CD4-positive, CD25-positive, alpha-beta regulatory T cell (primary cell): Measurements from ENCODE around the gene ZNHIT2. TPM values are rescaled to one million over a fixed set of nuclear protein-coding genes. Genes with fewer than 3 reads are reported as not detected.

Source experiments
- ATAC-seq, 2 donors: fragments of 150-1000 bp; cut with Tn5 transposase; one replicate each; pipeline ENCODE4 v1.10.0; 2021; ENCODE audit warnings: low read depth in 2 of 2, moderate number of reproducible peaks in 2 of 2, moderate library complexity in 1 of 2
- DNase-seq, 3 donors: peaks; one replicate each; pipeline versions ENCODE4 v3.0.0 to v3.0.0-alpha.2; 2012 to 2022; ENCODE audit warnings: mixed read lengths in 1 of 3
- H3K27ac ChIP-seq: one replicate; pipeline ENCODE4 v1.7.0; 2013; ENCODE audit warnings: mild to moderate bottlenecking, low read length; ENCODE audit not compliant: insufficient read depth, poor library complexity, severe bottlenecking
- H3K27me3 ChIP-seq: one replicate; pipeline ENCODE4 v1.7.0; 2013; ENCODE audit warnings: low read length; ENCODE audit not compliant: control insufficient read depth, insufficient read depth
- H3K36me3 ChIP-seq: one replicate; pipeline ENCODE4 v1.7.0; 2013; ENCODE audit warnings: mild to moderate bottlenecking, low read length, moderate library complexity; ENCODE audit not compliant: control insufficient read depth, insufficient read depth
- H3K4me1 ChIP-seq: 2 replicates; pipeline ENCODE4 v1.7.0; 2013; ENCODE audit warnings: mild to moderate bottlenecking, low read length; ENCODE audit not compliant: insufficient read depth, control insufficient read depth, poor library complexity, severe bottlenecking
- H3K4me3 ChIP-seq: one replicate; pipeline ENCODE4 v1.7.0; 2013; ENCODE audit warnings: low read depth, mild to moderate bottlenecking, low read length, moderate library complexity
- H3K9me3 ChIP-seq, 2 experiments: 1 replicate in 1 of 2; 2 replicates in 1 of 2; pipeline ENCODE4 v1.7.0; 2013; ENCODE audit warnings: low read length in 2 of 2, mild to moderate bottlenecking in 1 of 2, moderate library complexity in 1 of 2; ENCODE audit not compliant: control insufficient read depth in 2 of 2
- H3K27ac Mint-ChIP-seq, 3 donors: one replicate each; pipeline ENCODE4 v1.8.0; 2020 to 2022; ENCODE audit warnings: mild to moderate bottlenecking in 3 of 3, mixed read lengths in 3 of 3, moderate library complexity in 2 of 3
- H3K27me3 Mint-ChIP-seq: one replicate; pipeline ENCODE4 v1.8.0; 2022; ENCODE audit warnings: mild to moderate bottlenecking, mixed read lengths
- H3K36me3 Mint-ChIP-seq: one replicate; pipeline ENCODE4 v1.8.0; 2020; ENCODE audit warnings: mixed read lengths
- H3K4me1 Mint-ChIP-seq, 4 donors: one replicate each; pipeline ENCODE4 v1.8.0; 2020 to 2022; ENCODE audit warnings: mixed read lengths in 4 of 4, mild to moderate bottlenecking in 1 of 4
- H3K4me3 Mint-ChIP-seq, 4 donors: one replicate each; pipeline ENCODE4 v1.8.0; 2020 to 2022; ENCODE audit warnings: mild to moderate bottlenecking in 4 of 4, mixed read lengths in 4 of 4, moderate library complexity in 3 of 4
- H3K9me3 Mint-ChIP-seq, 7 donors: one replicate each; pipeline ENCODE4 v1.8.0; 2020 to 2022; ENCODE audit warnings: mixed read lengths in 7 of 7, mild to moderate bottlenecking in 3 of 7, moderate library complexity in 2 of 7
- polyA plus RNA-seq, 4 donors: library from polyadenylated mRNA; unstranded; fragments of 300-500 nt; fragmentation: Illumina TruSeq; gene quantifications; one replicate each; pipeline ENCODE4 v1.2.3, GENCODE V29; 2021
- total RNA-seq: library from RNA; stranded (reverse); gene quantifications from one replicate; pipeline ENCODE4 v1.2.3, GENCODE V29; 2022

ZNHIT2 gene
- total and polyA plus RNA-seq, 5 donors from 2014 or later = 6.0 to 29.0 (median 22.4) TPM

GRCh38 chr11:65103476-65103875 lies 14.0 kb downstream of the ZNHIT2 start:
- Histone ChIP-seq H3K36me3 (peaks cover 37% of the 10 kb centered on the region), H3K9me3 (no peaks in the 10 kb centered on the region), H3K4me3 (no peak overlapping the region), H3K4me1 (peaks cover under 1% of the 10 kb centered on the region), H3K27ac (no peak overlapping the region), H3K27me3 (no peaks in the 10 kb centered on the region)
- DNase-seq = no peak
- Mint-ChIP-seq H3K4me3 (no peak overlapping the region), H3K4me1 (peaks cover 9 to 27% (median 24%) of the 10 kb centered on the region in 4 donors), H3K27ac (peak overlapping the region in 2 of 3 donors; percentile 65 to 68), H3K36me3 (peaks cover 25% of the 10 kb centered on the region), H3K27me3 (no peaks in the 10 kb centered on the region), H3K9me3 (no peaks in the 10 kb centered on the region)
- ATAC-seq = no peak

- Histone ChIP-seq H3K9me3 (no peaks in the 10 kb centered on the region), H3K4me3 (no peak overlapping the region), H3K4me1 (peaks cover 7% of the 10 kb centered on the region), H3K36me3 (peaks cover 41% of the 10 kb centered on the region), H3K27me3 (no peaks in the 10 kb centered on the region), H3K27ac (no peak overlapping the region)
- Mint-ChIP-seq H3K9me3 (no peaks in the 10 kb centered on the region), H3K4me1 (peaks cover 9 to 31% (median 26%) of the 10 kb centered on the region in 4 donors), H3K27ac (peak overlapping the region in 1 of 3 donors; percentile 14), H3K36me3 (peaks cover 29% of the 10 kb centered on the region), H3K27me3 (no peaks in the 10 kb centered on the region), H3K4me3 (no peak overlapping the region)
- ATAC-seq (no peak), DNase-seq (no peak)
These were observed 15.1 kb downstream of the ZNHIT2 start for GRCh38 chr11:65102142-65103095.

- Mint-ChIP-seq H3K4me1 (peaks cover 11 to 39% (median 22%) of the 10 kb centered on the region in 4 donors), H3K36me3 (peaks cover 21% of the 10 kb centered on the region), H3K27me3 (no peaks in the 10 kb centered on the region), H3K4me3 (peak overlapping the region in 1 of 4 donors; percentile 15), H3K27ac (no peak overlapping the region), H3K9me3 (peaks cover 0 to under 1% (median 0%) of the 10 kb centered on the region in 7 donors)
- no peak for ATAC-seq
- H3K36me3 ChIP-seq = peaks cover 40% of the 10 kb centered on the region
- H3K27me3 ChIP-seq = no peaks in the 10 kb centered on the region
- no peak overlapping the region for H3K4me3 ChIP-seq
- H3K4me1 ChIP-seq = peaks cover 20% of the 10 kb centered on the region
- no peaks in the 10 kb centered on the region for H3K9me3 ChIP-seq
- no peak overlapping the region for H3K27ac ChIP-seq
- no peak for DNase-seq
These were observed 16.7 kb downstream of the ZNHIT2 start for GRCh38 chr11:65100674-65101350.

- peaks cover 8 to 30% (median 12%) of the 10 kb centered on the region in 4 donors for H3K4me1 Mint-ChIP-seq
- H3K27me3 ChIP-seq = no peaks in the 10 kb centered on the region
- peak overlapping the region; percentile 88 to 96 (median 92) for H3K4me3 Mint-ChIP-seq
- DNase-seq (no peak), ATAC-seq (no peak)
- H3K36me3 ChIP-seq = peaks cover 16% of the 10 kb centered on the region
- H3K9me3 ChIP-seq = no peaks in the 10 kb centered on the region
- H3K4me3 ChIP-seq = peak overlapping the region; percentile 82
- peaks cover 24% of the 10 kb centered on the region for H3K4me1 ChIP-seq
- H3K27ac Mint-ChIP-seq = peak overlapping the region in 2 of 3 donors; percentile 93 to 96
- no peaks in the 10 kb centered on the region for H3K27me3 Mint-ChIP-seq
- peaks cover 11% of the 10 kb centered on the region for H3K36me3 Mint-ChIP-seq
- peaks cover 0 to 2% (median 0%) of the 10 kb centered on the region in 7 donors for H3K9me3 Mint-ChIP-seq
- peak overlapping the region; percentile 88 for H3K27ac ChIP-seq
These were observed 20.6 kb downstream of the ZNHIT2 start for GRCh38 chr11:65096926-65097325.

- Mint-ChIP-seq H3K27ac (peak within 1 kb of the TSS; percentile 93 to 96 (median 94)), H3K9me3 (peaks cover 0 to 2% (median 0%) of the 10 kb centered on the region in 7 donors), H3K36me3 (peaks cover 11% of the 10 kb centered on the region), H3K4me1 (peaks cover 8 to 29% (median 11%) of the 10 kb centered on the region in 4 donors), H3K27me3 (no peaks in the 10 kb centered on the region), H3K4me3 (peak within 1 kb of the TSS; percentile 88 to 96 (median 92))
- ATAC-seq (peak; percentile 85 to 89), DNase-seq (peak; percentile 74 to 94 (median 89))
- peaks cover 24% of the 10 kb centered on the region for H3K4me1 ChIP-seq
- H3K36me3 ChIP-seq = peaks cover 14% of the 10 kb centered on the region
- no peaks in the 10 kb centered on the region for H3K27me3 ChIP-seq
- no peaks in the 10 kb centered on the region for H3K9me3 ChIP-seq
- H3K4me3 ChIP-seq = peak within 1 kb of the TSS; percentile 82
- peak within 1 kb of the TSS; percentile 88 for H3K27ac ChIP-seq
These were observed 21.3 kb downstream of the ZNHIT2 start, which contains the start of gene VPS51 for GRCh38 chr11:65095974-65096806. Gene VPS51 (plus strand): TSS chr11:65096214. CDS start chr11:65096251, 37 bp downstream.

GRCh38 chr11:65095427-65095826 lies 22.1 kb downstream of the ZNHIT2 start:
- H3K4me1 Mint-ChIP-seq = peaks cover 4 to 25% (median 9%) of the 10 kb centered on the region in 4 donors
- peak overlapping the region; percentile 88 for H3K27ac ChIP-seq
- no peaks in the 10 kb centered on the region for H3K27me3 ChIP-seq
- H3K4me1 ChIP-seq = peaks cover 24% of the 10 kb centered on the region
- H3K4me3 ChIP-seq = peak overlapping the region; percentile 56
- peaks cover 8% of the 10 kb centered on the region for H3K36me3 ChIP-seq
- H3K9me3 ChIP-seq = no peaks in the 10 kb centered on the region
- H3K27me3 Mint-ChIP-seq = no peaks in the 10 kb centered on the region
- peaks cover 0 to 2% (median 0%) of the 10 kb centered on the region in 7 donors for H3K9me3 Mint-ChIP-seq
- peak overlapping the region; percentile 88 to 96 (median 92) for H3K4me3 Mint-ChIP-seq
- H3K36me3 Mint-ChIP-seq = peaks cover 11% of the 10 kb centered on the region
- DNase-seq = no peak
- no peak for ATAC-seq
- H3K27ac Mint-ChIP-seq = peak overlapping the region; percentile 93 to 96 (median 94)

GRCh38 chr11:65090628-65091027 lies 26.9 kb downstream of the ZNHIT2 start:
- DNase-seq (no peak), ATAC-seq (no peak)
- no peak overlapping the region for H3K4me3 ChIP-seq
- peaks cover 14% of the 10 kb centered on the region for H3K36me3 Mint-ChIP-seq
- no peak overlapping the region for H3K27ac ChIP-seq
- peaks cover 3 to 5% (median 4%) of the 10 kb centered on the region in 4 donors for H3K4me1 Mint-ChIP-seq
- no peaks in the 10 kb centered on the region for H3K27me3 ChIP-seq
- H3K27ac Mint-ChIP-seq = no peak overlapping the region
- peaks cover 0 to under 1% (median 0%) of the 10 kb centered on the region in 7 donors for H3K9me3 Mint-ChIP-seq
- H3K4me3 Mint-ChIP-seq = peak overlapping the region in 1 of 4 donors; percentile 56
- H3K36me3 ChIP-seq = peaks cover 30% of the 10 kb centered on the region
- H3K4me1 ChIP-seq = peaks cover 2% of the 10 kb centered on the region
- H3K9me3 ChIP-seq = no peaks in the 10 kb centered on the region
- no peaks in the 10 kb centered on the region for H3K27me3 Mint-ChIP-seq
